ENCODE measurements around the gene GPR179.

GPR179 gene, protein sequence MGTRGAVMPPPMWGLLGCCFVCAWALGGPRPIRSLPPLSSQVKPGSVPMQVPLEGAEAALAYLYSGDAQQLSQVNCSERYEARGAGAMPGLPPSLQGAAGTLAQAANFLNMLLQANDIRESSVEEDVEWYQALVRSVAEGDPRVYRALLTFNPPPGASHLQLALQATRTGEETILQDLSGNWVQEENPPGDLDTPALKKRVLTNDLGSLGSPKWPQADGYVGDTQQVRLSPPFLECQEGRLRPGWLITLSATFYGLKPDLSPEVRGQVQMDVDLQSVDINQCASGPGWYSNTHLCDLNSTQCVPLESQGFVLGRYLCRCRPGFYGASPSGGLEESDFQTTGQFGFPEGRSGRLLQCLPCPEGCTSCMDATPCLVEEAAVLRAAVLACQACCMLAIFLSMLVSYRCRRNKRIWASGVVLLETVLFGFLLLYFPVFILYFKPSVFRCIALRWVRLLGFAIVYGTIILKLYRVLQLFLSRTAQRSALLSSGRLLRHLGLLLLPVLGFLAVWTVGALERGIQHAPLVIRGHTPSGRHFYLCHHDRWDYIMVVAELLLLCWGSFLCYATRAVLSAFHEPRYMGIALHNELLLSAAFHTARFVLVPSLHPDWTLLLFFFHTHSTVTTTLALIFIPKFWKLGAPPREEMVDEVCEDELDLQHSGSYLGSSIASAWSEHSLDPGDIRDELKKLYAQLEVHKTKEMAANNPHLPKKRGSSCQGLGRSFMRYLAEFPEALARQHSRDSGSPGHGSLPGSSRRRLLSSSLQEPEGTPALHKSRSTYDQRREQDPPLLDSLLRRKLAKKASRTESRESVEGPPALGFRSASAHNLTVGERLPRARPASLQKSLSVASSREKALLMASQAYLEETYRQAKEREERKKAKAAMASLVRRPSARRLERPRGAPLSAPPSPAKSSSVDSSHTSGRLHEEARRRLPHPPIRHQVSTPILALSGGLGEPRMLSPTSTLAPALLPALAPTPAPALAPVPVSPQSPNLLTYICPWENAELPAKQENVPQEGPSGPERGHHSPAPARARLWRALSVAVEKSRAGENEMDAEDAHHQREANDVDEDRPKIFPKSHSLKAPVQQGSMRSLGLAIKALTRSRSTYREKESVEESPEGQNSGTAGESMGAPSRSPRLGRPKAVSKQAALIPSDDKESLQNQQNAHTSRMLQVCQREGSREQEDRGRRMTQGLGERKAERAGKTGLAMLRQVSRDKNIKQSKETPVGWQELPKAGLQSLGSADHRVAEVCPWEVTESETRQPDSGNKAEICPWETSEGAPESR (N-terminal part only)

DNA sequence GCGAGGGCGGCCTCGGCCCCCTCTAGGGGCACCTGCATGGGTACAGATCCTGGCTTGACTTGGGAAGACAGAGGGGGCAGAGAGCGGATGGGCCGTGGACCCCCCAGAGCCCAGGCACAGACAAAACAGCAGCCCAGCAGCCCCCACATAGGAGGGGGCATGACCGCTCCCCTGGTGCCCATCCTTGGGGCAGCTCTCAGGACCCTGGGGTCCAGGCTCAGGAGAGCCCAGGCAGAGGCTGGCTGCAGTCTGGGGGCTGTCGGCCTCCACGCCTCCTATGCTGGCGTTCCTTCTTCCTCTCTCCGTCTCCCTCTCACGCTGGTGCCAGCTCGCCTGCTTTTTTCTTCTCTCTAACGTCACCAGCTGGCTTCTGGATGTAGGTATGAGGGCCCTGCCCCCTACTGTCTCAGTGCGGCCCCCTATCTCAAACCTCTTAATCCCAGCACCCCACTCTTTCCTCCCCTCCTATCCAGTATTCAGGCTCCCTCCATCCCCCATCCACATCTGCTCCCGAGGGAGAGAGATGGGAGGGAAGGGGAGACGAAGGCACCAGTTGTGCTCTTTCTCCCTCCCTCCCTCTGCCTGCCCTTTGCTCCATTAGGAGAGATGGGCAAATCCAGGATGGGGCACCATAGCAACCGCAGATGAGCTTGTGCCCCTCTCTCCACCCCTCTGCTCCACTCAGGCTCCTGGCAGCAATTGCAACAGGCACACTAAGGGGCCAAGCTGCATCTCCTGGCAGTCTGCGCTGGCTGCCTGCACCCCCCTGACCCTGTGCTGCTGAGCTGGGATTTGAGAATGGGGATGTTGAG lies at the start of gene GPR179:
GPR179 (minus strand) TSS at position 349 of the 812 bp plus-strand sequence; CDS start at position 182, 167 bp downstream.
- DNase-seq = no peak

DNA sequence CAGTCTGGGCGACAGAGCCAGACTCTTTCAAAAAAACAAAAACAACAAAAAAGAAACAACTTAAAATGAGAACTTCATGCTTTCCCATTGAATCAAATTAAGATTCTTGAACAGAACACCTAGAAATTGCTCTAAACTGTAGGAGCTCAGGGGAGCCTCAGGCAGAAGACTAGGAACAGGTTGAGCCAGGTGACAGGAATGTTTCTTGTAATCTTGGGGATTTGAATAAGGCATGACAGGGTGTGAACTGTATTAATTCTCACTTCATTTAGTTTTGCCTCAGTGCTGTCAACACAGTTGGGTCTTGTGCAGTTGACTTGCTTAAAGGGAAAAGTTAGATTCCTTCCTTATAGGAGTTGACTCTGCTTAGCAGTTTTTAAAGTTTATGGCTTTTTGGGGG lies 35.7 kb upstream of the GPR179 start:
- no peak for DNase-seq

DNA sequence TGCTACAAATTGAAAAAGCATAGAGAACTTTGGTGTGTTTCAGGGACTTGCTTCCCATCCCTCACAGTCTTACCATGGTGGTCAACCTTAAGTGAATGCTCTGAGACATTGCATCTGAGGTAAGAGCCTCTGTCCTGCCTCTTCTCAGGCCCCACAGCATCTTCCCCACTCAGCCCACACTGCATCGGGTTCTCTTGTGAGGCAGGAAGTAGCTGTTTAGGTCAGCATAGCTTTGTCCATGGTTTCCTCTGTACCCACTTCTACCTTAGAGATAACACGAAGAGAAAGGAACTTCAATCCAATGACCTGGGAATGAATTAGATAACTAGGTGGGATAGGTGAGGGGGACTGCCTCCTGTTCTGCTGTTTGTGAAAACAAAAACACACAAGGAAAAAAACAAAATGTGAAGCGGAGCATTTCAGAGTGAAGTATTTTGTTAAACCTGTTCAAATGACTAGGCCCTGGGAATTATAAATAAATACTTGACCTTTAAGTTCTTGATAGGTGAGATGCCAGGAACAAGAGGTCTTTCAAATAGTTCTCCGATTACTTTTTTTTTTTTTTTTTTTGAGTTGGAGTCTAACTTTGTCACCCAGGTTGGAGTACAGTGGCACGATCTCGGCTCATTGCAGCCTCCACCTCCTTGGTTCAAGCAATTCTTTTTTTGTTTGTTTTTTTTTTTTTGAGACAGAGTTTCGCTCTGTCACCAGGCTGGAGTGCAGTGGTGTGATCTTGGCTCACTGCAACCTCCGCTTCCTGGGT lies 25.5 kb upstream of the GPR179 start:
- DNase-seq = no peak

DNA sequence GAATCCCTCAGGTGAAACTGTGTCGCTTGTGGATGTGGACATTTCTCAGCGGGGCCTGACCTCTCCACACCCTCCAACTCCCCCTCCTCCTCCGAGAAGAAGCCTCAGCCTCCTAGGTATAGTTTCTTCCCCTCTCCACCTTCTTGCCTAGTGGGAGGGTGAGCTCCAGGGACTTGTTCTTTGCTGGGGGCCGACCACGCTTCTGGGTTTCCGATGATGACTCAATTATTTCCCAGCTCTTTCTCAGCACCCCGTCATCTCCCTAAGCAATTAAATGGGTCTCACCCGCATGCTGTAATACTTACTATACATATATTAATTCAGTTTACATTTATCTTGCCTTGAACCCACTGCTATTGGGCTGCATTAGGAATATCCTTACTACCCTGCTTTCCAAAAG lies 21.0 kb upstream of the GPR179 start:
- no peak for DNase-seq

DNA sequence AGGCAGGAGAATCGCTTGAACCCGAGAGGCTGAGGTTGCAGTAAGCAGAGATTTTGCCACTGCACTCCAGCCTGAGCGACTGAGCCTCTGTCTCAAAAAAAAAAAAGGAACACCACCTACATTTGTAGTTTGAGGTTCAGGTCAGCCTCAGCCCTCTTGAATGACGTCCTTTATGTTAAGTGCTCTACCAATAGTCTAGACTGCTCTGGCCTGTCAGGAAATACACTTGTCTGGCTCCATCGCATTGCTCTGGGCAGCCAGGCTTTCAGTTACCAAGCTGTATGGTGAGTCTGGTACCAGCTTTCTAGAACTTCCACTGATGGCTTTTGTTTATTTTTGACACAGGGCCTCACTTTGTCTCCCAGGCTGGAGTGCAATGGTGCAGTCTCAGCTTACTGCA lies 19.3 kb upstream of the GPR179 start:
- no peak for DNase-seq

DNA sequence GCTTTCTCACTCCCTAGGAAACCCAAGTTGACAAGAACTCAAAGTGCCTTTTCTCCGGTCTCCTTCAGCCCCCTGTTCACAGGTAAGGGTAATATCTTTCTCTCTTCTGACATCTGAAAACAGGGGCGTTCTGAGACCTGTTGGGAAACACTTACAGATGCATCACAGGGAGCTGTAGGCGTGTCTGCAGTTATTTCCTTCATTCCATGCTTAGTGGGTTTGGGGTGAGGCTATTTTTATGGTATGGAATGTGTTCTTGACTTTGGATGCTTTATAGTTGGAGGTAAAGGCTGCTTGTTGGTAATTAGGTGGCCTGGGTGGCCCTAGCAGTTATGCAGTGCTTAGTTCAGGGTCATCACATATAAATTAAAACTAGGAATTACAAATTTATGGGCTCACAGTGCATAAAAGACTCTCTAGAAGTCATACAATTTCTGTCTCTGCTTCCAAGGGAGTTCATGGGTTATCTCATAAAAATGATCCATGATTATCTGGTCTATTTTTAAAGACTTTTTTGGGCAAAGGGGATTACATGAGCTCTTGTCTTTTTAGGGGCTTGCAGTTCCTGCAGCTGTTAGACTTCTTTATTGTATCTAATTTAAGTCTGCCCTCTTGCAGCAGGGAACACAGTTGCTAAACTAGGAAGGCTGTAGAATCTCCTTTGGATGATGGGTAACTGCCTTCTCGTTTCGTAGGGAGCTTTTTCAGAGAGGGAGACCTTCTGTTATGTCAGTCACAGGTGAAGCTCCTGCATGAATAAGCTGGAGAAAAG lies 18.1 kb upstream of the GPR179 start:
- no peak for DNase-seq

DNA sequence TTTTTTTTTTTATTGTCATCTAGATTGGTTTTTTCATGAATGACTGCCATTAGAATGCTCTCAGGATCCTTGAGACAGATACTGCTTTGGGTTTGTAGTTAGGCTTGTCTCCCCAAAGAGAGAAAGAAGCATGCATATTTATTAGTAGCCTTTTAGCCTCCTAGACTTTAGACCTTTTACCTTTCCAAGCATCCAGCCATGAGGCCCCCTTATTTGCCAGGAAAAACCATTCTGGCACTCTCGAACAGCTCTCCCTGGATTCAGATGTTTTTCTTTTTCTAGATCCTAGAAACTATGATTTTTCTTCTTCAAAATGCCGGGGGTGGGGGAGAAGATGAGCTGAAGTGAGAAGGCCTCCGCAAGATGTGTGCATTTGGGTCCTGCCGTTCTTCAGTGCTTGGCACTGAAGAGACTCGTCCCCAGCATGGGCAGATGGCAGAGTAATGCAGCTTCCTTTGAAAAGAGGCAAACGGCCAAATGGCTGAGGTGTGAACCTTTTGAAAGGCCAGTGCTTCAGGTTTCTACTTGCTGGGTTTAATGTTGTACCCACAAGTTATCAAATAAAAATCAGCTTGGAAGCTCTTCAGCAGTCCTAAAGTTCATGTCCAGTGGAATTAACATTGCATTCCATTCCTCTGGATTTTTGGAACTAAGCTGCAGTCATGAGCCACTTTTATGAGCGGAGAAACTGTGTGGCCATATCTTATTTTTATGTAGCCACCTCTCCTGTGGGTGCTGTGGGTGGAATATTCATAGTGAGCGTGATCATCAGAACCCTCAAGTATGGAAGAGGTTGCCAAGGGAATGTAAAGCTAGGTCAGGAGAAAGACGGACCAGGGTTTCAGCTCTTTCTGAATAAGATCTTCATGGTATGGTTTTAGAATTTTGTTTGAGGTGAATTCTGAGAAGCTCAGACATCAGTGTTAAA lies 15.1 kb upstream of the GPR179 start:
- DNase-seq = peak; percentile 6

DNA sequence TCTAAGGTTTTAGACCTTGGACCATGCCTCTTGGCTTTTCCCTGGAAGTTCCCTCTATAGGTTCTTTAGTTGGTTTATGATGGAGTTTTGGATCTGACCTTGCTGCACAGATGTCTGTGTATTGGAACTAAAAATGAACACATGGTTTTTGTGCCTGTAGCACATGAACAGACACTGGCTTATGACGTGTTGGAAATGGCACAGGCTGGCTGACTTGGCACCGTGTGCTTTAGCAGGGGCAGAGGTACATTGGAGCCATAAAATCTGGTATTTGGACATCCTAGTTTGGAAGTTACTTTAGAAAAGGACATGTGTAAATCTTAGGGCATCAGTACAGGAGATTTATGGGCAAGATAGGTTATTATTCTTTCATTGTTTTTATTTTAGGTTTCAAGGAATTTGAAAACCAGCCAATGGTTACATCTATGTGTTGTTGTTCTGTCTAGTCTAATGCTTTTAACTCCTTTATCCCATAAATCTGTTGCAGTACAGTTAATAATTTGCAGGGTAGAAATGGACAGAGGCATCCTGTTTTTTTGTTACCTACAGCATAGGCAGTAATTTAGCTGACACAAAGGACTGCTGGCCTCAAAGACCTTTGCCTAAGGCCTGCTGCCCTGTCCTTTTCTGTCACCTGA lies 13.8 kb upstream of the GPR179 start:
- DNase-seq = no peak

DNA sequence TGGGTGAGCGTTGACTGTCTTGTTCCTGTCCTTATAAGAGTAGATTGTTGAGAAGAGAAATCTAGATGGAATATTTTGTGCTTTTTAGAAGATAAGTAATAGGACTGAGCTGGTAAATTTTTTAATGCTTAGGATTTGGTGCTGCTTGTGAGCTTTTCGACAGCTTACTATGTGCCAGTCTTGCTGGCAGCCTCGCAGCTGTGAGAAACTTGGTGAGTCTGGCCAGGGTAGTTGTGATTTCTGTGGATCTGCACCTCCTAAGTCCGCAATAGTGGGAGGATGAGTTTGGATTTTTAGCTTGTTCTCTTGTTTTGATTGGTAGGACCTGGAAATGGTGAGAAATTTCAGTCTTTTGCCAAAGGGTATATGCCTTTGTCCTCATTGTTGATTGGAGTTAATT lies 11.5 kb upstream of the GPR179 start:
- DNase-seq = no peak

DNA sequence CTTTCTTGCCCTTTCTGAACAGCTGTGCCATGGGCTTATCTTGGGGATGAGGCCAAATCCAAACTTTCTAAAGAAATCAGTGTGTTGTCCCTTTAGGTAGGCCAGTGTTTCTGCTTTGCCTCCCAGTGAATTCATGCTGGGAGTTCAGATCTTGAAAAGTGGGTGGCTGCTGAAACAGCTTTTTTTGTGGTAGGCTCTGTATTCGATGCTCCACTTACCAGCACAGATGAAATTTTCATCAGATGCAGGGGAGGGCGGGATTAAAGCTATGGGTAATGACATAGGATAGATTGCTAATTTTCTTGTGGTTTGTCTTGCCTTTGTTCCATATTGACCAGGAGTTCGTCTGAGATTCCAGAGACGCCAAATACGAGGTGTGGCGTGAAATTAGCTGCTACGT lies 10.7 kb upstream of the GPR179 start:
- no peak for DNase-seq

DNA sequence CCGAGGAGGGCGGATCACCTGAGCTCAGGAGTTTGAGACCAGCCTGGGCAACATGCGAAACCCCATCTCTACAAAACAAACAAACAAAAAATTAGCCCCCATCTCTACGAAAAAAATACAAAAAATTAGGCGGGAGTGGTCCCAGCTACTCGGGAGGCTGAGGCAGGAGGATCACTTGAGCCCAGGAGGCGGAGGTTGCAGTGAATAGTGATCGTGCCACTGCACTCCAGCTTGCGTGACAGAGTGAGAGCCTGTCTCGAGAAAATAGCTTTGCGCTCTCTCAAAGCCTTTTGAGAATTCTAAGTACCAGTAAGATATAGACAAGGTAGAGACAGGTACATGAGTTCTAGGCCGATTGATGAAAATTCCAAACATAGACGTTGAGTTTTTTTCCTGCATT lies 9.9 kb upstream of the GPR179 start:
- no peak for DNase-seq

DNA sequence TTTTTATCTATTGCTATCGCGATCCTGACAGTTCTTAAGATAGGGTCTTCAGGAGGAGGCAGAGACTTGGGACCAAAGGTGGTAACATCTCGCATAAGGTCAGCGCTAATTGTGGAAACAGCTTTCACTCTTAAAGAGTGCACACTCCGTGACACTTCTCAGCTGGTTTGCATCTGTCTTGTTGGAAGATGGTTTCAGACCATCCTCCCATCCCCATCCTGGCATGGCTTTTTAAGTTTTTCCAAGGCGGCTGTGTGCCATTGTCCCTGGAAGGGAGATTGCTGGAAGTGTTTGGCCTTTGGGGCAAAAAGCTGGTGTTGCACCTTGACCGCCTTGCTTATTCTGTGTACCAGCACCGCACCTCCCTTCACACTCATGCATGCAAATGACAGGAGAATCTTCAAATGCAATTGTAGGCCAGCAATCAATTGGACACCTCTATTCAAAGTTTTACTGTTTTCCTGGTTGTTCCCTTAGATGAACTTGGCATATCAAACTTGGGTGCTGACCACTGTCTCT lies 9.4 kb upstream of the GPR179 start:
- DNase-seq = no peak

DNA sequence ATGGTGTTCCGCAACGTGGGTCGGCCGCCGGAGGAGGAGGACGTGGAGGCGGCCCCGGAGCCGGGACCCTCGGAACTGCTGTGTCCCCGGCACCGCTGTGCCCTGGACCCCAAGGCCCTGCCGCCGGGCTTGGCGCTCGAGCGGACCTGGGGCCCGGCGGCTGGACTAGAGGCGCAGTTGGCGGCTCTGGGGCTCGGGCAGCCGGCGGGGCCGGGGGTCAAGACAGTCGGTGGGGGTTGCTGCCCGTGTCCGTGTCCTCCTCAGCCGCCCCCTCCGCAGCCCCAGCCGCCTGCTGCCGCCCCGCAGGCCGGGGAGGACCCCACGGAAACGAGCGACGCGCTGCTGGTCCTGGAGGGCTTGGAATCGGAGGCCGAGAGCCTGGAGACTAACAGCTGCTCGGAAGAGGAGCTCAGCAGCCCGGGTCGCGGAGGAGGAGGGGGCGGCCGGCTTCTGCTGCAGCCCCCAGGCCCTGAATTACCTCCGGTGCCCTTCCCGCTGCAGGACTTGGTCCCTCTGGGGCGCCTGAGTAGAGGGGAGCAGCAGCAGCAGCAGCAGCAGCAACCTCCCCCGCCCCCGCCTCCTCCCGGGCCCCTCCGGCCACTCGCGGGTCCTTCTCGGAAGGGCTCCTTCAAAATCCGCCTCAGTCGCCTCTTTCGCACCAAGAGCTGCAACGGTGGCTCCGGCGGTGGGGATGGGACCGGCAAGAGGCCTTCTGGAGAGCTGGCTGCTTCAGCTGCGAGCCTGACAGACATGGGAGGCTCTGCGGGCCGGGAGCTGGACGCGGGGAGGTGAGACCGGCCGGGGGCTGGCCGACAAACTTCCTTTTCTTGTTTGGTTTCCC lies 8.7 kb upstream of the GPR179 start:
- no peak for DNase-seq

DNA sequence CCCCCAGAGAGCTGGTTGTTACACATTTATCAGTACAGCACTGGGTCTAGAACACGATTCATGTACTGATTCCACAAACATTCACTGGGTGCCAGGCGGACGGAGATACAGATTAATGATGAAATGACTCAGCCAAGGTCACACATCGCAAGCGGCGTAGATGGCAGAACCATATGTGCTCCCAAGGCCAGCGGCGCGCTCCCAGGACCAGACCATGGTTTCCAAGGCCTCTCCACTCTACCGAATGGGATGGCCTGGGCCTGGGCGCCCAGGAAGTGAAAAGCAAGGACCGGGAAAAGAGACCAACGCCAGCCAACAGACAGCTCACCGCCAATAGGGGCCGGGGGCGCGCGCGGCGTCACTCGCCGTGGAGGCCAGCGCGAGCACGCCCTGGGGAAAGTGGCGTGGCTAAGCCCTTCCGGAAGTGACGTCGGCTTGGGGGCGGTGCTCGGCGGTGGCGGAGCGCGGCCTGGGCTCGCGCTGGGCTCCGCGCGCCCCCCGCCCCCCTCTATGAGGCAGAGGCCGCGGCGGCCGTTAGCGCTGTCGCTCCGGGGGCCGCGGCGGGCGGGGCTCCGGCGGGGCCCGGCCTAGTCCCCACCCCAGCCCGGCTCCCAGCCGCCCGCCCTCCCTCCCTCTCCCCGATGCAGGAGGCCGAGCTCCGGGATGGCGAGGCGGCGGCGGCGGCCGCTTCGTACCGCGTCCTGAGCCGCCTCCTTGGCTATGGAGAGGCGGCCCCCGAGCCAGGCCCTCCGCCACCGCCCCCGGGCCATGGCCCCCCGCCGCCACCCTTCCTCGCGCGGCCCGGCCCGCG lies 7.9 kb upstream of the GPR179 start, which contains the start of gene SOCS7:
SOCS7 (plus strand) TSS at position 433 of the 811 bp plus-strand sequence; CDS start at position 642, 209 bp downstream.
- peak; percentile 80 for DNase-seq

DNA sequence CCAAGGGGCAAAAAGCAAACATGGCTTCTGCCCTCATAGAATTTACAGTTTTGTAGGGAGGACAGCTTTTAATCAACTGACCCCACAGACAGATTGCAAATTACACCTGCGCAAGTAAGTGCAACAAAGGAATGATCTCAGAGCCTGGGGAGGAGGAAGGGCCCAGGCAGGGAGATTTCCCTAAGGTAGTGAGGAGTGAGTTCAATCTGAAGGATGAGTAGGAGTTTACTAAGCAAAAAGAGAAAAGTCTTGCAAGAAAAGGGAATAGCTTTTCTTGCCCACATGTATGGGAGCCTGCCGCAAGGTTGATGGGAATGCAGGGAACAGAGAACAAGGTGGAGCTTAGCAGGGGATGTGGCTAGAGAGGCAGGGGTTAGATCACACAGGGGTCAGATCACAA lies 6.3 kb upstream of the GPR179 start:
- no peak for DNase-seq

DNA sequence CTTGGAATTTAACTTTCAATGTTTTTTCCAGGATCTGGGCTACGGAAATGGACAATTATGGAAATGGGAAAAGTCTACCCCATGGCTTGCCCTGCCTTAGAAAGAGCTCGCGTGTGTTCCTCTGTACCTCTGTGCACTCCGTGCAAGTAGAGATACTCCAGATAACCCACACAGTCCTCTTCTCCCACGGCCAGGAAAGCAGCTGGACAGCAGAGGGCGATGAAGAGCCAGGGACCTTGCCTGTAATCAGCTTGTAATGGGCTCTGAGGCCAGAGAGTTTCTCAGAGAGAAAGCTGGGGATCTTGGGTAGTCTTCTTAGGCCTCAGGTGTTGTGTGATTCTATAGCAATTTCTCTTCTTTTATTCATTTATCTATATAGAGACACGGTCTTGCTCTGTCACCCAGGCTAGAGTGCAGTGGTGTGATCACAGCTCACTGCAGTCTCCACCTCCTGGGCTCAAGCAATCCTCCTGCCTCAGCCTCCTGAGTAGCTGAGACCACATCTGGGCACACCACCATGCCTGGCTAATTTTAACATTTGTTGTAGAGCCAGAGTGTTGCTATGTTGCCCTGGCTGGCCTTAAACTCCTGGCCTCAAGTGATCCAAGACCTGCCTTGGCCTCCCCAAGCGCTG lies 5.5 kb upstream of the GPR179 start:
- DNase-seq = peak; percentile 67

Data from DMS79 (cell line).